Activated CD8-positive, alpha-beta memory T cell treated with anti-CD3 and anti-CD28 coated beads, Interleukin-2, amount 50 U/mL, for 24 hours (primary cell): ENCODE results near the gene TPST2.
"Not testable (repeated sequence)": the region's sequence is repeated elsewhere in the genome, so short reads cannot be mapped to it uniquely, and the experiment has no call there.

Experiments used
- DNase-seq: peaks from one replicate; pipeline ENCODE4 v3.0.0-alpha.2; 2020; ENCODE audit errors: extremely low read depth

Gene TPST2

DNA sequence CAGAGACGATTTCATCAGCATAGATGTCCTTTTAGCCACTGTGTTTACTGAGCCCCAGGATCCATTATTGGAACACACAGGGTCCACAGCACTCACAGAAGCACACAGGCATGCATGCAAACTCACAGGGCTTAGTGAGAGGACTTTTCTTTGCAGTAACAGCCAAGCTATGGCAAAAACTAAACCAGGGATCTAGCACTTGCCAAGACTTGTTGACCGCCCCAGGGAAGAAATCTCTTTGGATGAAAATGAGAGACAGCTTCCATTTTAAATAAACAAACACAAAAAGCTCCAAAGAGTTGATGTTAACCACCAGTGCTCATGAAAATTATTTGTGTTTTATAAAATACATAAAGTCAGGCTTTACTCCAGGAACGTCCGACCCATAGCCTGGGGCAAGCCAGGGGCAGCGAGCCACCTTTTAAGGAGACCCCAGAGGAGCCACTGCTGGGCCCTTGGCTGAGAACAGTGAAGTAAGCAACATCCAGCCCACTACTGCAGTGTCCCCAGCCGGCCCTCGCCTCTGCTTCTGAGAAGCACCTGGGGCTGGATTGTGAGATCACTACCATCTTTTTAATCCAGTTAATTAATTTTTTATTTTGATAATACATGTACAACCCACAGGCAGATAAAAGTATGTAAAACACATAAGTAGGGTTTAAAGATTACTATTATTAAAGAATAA, 55.6 kb downstream of the TPST2 start:
- DNase-seq: no peak

GRCh38 chr22:26529345-26529744, 60.6 kb downstream of the TPST2 start:
- no peak for DNase-seq

- DNase-seq: not testable (repeated sequence)
Measured at GRCh38 chr22:26528518-26528917, 61.4 kb downstream of the TPST2 start.

GRCh38 chr22:26527574-26528465, 62.1 kb downstream of the TPST2 start:
- no peak for DNase-seq

DNA sequence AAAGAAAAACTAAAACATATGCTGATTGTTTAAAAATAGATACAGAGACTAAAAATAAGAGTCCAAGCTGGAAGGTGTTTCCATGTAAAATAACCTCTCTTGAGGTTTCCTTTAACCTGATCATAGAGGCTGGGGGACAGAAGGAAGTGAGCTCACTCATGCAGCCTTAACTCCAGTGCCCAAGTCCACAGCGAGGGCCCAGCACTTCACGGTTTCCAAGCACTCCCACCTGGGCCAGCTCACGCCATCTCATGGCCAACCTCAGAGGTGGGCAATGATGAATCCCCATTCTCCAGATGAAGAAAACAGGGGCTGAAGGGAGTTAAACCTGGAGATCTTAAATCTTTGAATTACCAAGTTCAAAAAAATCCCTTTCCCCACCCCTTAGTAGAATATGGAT, 62.8 kb downstream of the TPST2 start:
- no peak for DNase-seq

- no peak for DNase-seq
Measured at GRCh38 chr22:26525946-26526564, 63.9 kb downstream of the TPST2 start.

- no peak for DNase-seq
Measured at GRCh38 chr22:26524870-26525269, 65.1 kb downstream of the TPST2 start.

- no peak for DNase-seq
Measured at GRCh38 chr22:26522592-26522991, 67.3 kb downstream of the TPST2 start.

DNA sequence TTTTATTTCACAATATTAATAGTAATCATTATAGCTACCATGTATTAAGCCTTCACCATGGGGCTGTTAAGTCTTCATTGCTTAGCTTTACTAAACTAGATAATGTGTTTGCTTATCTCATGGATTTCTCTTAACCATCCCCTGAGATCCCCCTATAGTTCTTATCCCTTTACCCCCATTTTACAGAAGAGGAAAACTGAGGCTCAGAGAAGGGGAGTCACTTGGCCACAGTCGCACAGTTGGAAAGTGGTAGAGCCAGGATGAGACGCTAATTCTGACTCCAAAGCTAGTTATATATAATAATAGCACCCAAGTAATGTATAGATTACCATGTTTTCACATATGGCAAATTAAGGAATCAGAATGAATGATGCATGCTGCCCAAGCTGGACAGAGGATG, 67.9 kb downstream of the TPST2 start:
- no peak for DNase-seq

DNA sequence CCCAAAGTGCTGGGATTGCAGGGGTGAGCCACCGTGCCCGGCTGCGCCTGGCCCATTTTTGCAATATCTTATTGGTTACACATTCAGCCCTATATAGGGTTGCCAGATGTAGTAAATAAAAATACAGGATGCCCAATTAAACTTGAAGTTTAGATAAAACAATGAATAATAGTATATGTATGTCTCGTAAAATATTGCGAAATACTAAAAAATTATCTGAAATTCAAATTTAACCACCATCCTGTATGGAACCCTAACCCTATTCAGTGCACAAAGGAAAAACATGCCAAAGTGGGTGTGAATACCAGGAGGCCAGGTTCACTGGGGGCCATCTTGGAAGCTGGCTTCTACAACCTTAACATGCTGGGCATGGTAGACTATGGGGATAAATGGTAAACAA, 72.5 kb downstream of the TPST2 start:
- DNase-seq: no peak

GRCh38 chr22:26516503-26516902, 73.4 kb downstream of the TPST2 start:
- no peak for DNase-seq

- no peak for DNase-seq
Measured at GRCh38 chr22:26515931-26516330, 74.0 kb downstream of the TPST2 start.

DNA sequence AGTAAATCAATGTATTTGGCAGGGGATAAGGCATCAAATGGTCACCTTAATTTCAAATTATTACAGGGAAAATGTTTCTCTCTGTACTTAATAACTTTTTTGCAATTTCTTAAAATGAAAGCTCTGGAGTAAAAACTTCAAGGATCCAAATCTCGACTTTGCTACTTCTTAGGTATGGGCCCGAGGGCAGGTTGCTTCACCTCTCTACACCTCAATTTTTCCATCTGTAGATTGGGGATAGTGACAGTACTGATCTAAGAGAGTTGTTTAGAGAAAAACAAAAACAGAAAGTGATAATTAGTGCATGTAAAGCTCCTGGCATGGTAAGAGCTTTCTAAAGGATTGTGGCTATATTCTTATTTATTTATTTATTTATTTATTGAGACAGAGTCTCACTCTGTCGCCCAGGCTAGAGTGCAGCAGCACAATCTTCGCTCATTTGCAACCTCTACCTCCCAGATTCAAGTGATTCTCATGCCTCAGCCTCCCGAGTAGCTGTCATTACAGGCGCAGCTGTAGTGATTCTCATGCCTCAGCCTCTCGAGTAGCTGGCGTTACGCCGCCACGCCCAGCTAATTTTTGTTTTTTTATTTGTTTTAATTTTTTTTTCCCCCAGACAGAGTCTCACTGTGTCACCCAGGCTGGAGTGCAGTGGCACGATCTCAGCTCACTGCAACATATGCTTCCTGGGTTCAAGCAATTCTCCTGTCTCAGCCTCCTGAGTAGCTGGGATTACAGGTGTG, 75.3 kb downstream of the TPST2 start:
- no peak for DNase-seq

GRCh38 chr22:26513838-26514237, 76.1 kb downstream of the TPST2 start:
- no peak for DNase-seq

- DNase-seq: peak; percentile 81
Measured at GRCh38 chr22:26512149-26512793, 77.7 kb downstream of the TPST2 start, which contains the start of gene TFIP11. TSS of gene TFIP11 (minus strand) at chr22:26512473. CDS start at chr22:26510272, 2,201 bp downstream.

DNA sequence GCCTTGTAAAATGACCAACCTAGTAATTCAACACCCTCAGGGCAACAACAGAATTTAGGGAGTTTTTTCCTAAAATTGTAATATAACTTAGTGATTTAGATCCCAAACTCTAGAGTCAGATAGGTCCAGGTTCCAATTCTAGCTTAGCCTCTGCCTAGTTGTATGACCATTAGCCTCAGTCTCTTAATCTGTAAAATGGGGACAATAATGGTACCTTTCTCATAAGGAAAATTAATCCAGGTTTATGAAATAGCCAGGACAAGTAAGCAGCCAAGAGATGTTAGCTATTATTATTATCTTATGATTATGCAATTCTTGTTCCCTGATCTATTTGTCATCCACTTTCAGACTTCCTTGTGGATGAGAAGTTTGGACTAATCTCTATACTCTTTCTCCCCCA, 81.8 kb downstream of the TPST2 start:
- no peak for DNase-seq

DNA sequence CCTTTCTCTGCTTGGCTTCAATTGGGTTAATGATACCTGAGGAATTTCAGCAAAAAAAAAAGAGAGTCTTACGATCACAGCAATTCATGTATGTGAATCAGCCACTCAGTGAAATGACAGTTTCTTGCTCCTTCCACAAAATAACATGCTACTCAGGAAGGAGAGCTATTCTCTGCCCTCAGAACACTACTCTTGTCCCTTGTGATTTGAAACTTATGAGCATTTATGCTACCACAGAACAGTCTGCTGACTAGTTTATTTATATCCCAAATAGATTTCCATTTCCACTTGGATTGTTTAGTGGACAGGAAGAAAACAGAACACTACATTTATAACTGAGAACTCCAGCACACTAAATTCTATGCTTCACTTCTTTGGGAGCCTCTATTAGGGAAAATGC, 86.2 kb downstream of the TPST2 start:
- no peak for DNase-seq

DNA sequence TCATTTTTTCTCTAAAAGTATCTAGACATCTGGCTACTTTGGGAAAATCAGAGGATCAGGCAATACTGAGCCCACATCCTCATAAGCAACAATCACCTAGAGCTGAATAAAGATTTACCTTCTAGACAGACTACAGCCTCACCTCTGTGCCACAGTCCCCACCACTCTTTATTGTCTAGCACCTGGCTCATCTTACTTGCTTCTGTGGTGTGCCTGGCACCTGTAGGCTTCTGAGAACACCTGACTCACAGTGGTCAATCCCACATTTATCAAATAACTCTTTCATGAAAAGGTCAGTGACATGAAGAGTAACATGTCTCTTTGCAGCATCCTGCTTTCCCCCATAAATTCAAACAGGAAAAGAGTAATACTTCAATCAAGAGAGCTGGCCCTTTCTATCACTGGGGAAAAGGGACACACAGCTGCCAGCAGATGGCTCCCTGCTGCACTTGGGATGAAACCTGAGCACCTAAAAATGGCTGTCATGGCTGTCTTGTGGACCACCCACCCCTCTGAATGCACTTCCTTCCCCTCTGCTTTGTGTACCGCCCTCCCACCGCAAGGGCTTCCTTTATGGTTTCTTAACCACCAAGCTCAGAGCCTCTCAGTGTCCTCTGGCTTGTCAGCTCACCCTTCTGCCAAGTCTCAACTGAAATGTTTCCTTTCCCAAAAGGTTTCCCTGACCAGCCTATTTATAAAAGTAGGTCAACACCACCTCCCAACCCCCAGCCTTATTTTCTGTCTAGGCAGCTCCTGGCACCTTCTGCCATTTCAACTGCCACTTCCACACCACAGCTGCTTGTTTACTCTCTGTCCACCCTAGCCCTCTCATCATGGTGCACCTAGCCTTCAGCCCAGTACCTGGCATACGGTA, 87.0 kb downstream of the TPST2 start:
- DNase-seq: no peak

DNA sequence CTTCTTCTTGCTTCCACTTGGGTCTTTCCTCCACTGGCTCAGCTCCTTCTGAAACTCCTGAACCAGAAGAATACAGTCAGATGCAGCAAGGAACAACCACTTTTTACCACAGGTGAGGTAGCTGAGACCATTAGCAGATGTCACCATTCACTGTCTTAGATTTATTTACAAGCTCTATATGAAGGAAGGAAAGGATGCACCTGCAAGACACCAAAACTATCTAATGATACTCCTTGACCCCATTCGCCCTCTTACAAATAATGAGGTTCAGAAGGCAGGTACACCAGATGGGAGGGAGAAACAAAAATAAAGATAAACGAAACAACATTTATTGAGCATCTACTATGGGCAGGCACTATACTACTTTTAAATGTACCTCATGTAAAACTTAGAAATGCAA, 87.9 kb downstream of the TPST2 start:
- DNase-seq: no peak

DNA sequence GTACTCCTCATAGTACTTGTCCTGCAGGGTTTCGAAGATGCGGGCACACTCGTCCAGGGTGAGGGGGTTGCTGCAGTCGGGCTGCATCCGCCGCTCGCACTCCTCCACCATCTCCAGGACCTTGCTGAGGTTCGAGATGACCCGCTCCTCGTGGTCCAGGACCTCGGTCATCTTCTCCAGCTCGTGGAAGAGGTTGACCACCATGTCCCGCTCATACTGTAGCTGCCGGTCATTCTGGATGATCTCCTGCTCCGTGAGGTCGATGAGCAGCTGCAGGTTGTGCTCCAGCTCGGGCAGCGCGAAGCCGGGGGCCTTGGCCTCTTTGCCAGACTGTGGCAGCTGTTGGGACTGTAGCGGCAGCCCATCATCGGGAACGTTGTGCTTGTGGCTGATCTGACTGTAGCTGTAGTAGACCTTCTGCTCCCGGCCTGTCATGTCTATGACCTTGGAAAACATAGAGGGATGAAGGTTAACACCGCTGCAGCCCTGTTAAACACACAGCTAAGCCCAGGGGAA, 90.7 kb downstream of the TPST2 start:
- no peak for DNase-seq
